Fibroblast of peridontal ligament (primary cell): ENCODE results near the gene ACSS2.
A peak's percentile ranks its signal among the peaks of the same experiment; 100 is the strongest.
"Not testable (repeated sequence)": the region's sequence is repeated elsewhere in the genome, so short reads cannot be mapped to it uniquely, and the experiment has no call there.

ENCODE experiments used
- DNase-seq: peaks from one replicate; pipeline ENCODE4 v3.0.0-alpha.2; 2010; ENCODE audit errors: extremely low read depth

The ACSS2 gene

DNA sequence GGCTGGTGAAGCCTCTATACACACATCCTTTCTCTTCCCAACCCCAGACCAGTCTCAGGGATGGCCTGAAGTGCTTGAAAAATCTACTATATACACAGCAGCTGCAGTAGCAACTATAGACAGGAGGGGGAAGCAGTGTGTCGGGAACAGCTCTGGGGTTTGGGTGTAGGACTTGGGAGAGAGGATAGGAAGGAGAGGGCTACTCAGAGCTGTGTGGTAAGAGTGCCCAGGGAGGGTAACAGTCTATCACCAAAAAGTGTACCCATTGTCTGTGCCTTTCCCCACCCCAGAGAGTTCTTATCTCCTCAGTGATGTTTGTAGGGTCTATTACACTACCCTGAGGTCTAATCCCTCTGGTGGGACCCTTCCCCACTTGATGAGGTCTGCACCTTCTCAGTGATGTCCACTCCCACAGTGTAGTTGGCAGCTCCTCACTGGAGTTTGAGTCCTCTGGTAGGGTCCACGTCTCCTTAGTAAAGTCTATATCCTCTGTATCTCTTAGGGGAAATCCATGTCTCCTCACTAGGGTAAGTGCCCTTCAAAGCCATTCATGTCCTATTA is 2.2 kb upstream of the ACSS2 start:
- DNase-seq, result peak; percentile 93

DNA sequence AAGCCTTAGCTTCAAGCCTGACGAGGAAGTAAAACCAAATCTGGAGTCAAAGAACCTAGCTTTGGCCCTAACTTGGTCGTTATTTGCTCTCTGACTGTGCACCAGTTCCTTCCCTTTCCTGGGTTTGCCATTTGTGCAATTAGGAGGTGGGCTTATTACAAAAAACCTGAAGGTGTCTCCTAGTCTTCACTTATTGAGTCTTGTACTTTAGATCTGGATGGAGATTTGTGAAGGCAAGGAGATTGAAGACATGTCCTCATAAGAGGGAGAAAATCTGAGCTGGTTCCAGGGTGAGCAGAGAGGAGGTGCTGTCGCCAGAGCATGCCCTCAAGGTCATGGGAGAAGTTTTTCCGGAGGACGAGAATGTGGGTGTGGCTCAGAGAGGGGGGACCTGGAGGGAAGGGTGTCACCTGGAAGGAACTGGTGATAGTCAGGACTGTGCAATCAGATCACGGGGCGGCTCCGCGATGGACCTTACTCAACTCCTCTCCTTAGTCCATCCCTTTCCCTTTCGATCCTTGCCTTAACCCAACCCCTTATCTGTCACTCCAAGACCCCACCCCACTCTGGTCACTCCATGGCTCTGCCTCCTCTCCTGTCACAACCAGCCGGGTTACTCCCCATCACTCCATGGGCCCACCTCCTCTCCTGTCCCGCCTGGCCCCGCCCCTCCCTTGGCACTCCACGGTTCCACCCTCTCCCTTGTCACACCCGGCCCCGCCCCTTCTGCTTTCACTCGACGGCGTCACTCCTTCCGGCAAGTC is 588 bp upstream of the ACSS2 start:
- DNase-seq, result no peak

DNA sequence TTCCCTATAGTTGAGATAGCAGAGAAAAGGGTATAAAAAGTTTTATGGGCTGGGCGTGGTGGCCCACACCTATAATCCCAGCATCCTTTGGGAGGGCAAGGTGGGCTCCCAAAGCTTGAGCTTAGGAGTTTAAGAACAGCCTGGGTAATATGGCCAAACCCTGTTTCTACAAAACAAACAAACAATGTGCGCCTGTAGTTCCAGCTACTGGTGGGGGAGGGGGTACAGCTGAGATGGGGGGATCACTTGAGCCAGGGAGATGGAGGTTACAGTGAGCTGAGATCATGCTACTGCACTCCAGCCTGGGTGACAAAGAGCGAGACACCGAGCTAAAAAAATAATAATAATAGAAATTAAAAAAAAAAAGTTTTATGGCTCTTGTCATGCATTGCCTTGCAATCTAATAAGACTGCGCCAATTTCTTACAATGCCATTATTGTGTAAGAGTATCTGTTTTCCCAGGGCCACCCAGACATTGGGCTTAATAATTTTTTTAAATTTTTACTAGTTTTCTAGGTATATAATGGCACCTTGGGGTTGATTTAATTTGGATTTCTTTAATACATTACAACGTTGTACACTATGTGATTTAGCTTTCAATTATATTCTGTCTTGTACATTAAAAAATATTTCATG is 3.9 kb downstream of the ACSS2 start:
- no peak for DNase-seq

DNA sequence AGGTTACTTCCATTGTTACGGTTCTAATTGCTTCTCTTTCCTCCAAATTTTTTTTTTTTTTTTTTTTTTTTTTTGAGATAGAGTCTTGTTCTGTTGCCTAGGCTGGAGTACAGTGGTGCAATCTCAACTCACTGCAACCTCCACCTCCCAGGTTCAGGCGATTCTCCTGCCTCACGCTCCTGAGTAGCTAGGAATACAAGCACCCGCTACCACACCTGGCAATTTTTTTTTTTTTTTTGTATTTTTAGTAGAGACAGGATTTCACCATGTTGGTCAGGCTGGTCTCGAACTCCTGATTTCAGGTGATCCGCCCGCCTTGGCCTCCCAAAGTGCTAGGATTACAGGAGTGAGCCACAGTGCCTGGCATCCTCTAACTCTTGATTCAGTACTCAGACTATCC is 4.6 kb downstream of the ACSS2 start:
- not testable (repeated sequence) for DNase-seq

DNA sequence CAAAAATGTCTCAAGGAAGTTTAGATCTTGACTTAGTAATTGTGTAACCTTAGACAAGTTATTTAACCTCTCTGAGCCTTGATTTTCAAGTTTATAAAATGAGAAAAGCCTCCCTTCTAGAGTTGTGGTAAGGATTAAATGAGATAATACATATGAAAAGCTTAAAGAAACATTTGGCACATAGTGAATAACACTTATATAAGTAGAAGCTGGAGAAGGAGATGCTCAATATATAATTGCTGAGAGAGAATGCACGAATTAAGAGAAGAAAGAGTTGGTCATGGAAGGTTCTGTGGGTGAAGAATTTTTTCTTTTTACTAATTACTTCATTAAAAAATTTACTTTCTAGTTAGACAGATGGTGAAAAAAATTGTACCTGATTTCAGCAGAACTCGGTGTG is 5.3 kb downstream of the ACSS2 start:
- no peak for DNase-seq

DNA sequence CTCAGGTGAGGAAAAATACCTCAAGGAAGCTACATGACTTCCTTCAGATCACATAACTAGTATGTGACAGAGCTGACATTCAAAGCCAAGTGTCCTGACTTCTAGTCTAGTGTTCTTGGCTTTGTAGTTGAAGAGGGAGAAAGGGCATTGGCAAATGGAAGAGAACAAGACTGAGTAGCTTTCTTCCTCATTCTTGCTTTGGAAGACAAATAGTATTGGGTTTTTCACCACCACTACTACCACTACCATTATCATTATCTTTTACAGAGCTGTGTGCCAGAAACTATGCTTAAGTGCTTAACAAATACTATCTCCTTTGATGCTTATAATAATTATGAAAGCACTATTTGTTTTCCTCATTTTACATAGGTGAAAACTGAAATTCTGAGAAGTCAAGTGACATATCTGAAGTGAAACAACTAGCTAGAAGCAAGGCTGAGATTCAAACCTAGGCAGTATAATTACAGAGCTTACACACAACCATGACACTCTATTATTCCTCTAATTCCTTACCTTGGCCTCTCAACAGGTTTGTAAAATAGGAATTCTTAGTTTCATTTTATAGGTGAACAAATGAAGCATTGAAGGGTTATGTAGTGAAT is 6.8 kb downstream of the ACSS2 start:
- no peak for DNase-seq

DNA sequence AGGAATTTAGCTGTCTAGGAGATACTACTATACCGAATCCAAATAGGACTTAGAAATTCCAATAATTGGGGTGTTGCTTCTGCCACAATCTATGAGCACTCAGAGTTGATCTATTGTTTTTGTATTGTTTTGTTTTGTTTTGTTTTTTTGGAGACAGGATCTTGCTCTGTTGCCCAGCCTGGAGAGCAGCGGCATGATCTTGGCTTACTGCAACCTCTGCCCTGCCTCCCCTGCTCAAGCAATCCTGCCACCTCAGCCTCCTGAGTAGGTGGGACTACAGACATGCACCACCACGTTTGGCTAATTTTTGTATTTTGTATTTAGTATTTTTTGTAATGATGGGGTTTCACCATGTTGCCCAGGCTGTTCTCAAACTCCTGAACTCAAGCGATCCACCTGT is 7.4 kb downstream of the ACSS2 start:
- no peak for DNase-seq

DNA sequence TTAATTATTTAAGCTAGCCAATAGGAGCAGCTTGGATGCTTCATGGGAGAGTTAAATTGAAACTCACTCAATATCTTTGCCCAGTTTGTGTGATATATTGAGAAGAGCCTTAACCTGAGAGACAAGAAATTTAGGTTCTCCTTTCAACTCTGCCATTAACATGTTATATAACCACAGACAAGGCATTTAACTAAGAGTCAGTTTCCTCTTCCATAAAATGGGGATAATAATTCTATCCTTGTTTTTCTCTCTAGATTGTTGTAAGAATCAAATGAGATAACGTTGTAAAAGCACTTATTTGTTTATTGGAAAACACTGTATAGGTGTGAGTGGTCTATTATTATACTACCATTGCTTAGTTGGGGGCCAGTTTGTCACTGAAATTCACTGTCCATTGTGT is 7.8 kb downstream of the ACSS2 start:
- DNase-seq, result no peak

DNA sequence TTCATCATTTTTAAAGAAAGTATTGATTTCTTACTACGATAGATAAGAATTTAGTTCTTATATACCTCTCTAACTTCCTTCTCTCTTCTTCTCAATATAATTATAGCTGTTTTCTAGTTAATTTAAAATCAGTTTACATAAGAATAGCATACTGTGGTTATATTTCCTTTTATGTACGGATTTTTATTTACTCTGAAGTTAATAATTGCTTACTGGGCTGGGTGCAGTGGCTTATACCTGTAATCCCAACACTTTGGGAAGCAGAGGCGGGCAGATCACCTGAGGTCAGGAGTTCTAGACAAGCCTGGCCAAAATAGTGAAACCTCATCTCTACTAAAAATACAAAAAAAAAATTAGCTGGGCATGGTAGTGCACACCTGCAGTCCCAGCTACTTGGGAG is 9.7 kb downstream of the ACSS2 start:
- DNase-seq, result no peak

DNA sequence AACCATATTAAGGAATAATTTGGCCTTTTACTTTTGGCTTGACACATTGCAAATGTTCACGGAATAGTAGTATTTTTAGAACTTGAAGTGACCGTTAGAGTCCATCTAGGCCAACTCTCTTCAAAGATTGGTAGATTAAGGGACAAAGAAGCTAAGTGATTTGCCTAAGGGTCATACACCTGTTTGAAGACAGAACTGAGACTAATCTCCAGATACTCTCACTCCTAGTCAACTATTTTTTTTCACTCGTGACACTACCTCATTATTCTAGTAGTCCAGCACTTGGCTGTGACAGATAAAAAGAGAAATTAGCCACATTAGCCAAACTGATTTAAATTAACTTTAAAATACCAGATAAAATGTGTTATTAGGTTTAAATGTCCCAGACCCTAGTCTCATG is 10.6 kb downstream of the ACSS2 start:
- DNase-seq, result no peak

DNA sequence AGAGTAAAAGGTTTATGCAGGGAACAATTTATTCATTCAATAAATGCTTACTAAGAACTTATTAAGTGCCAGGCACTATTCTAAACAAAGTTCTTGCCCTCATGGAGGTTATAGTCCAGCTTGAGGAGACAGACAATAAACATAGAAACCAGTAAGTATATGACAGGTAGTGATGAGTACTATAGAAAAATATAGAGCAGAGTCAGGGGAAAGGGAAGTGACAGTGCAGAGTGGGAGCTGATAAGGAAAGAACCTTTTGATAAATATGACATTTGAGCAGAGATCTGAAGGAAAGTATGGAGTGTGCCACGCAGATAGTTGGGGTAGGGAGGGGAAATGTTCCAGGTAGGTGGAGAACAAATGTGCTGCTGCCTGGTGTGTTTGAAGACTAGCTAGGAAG is 12.1 kb downstream of the ACSS2 start:
- no peak for DNase-seq

DNA sequence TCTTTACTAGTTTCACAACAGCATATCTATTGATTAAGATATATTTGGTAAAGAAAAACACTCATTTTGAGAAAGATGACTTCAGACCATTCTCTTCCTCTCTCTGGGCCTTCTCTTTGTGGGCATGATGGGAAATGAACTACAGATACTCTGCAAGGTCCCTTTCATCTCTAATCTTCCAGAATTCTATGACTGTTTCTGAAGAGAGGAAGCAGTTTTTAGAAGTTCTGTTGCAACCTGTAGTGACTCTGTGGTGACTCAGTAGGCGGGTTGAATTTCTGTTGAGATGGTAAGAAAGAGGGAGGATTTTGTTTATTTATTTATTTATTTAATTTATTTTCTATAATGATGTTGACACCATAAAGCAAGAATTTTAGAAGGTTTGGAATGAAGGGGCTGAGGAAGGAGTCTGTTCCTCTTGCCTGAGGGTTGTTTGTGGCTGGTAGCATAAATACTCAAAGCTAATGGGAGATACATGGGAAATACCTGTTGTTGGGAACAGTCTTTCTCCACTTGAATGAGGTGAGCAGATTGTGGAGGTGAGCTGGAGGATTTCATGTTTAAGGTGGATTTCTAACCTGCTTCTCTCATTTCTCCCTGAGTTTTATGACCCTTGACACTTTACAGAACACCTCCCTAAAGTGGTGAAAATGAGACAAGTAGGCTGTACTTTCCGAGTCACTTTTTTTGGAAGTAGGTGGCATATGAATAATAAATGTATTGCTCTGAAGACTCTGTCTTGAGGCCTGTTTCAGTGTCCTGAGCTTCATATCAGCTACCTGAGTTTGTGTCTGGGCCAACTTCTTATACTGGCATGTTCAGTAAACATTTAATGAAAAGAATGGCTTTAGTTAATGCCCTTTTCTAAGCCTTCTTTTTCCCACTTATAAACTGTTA is 15.0 kb downstream of the ACSS2 start:
- peak; percentile 74 for DNase-seq

DNA sequence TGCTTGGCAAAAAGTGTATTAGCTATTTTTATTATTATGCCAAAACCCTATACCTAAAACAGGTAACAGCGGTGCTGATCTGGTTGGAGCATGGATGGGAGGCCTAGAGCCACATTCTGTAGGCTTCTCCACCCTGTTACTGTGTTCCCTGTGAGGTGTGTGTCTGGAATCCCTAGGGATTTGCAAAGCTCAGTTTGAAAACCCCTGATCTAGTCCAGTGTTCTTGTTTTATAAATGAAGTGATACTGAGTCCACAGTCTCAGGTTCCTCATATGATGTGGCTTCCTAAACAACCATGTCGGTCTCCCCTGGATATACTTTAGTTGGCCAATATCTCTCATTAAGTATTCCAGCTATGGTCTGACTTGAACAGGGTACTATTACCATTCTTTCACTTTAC is 16.3 kb downstream of the ACSS2 start:
- DNase-seq, result no peak

DNA sequence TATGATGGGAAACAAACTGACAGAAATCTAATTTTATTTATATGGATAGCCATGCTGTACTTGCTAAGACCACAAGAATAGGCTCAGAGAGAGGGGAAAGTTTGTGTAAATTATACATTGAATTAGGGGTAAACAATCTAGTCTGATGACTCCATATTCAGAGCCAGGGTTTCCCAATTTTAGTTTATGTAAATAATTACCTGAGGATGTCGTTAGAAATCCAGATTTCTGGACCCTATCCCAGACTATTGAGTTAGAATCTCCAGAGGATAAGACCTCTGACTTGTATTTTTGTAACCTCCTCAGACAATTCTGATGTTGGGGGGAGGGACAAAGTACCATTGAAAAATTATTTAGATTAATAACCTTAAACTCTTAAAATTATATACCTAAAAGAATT is 18.3 kb downstream of the ACSS2 start:
- no peak for DNase-seq

DNA sequence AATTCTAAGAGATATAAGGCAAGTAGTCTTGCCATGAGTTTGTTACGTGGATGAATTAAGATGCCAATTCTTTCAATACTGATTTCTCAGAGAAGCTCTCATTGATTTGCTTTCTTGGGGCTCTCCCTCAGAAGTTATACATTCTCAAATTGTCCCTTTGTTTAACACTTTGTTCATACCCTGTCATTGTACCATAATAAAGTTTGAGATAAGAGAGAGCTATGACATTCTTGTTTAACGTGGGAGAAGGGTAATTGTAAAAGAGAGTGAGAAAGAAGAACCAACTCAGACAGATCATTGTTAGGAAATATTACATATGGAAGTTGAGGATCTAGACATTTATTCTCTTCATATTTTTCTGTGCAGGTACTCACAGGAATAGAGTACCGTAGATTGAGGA is 19.1 kb downstream of the ACSS2 start:
- no peak for DNase-seq

DNA sequence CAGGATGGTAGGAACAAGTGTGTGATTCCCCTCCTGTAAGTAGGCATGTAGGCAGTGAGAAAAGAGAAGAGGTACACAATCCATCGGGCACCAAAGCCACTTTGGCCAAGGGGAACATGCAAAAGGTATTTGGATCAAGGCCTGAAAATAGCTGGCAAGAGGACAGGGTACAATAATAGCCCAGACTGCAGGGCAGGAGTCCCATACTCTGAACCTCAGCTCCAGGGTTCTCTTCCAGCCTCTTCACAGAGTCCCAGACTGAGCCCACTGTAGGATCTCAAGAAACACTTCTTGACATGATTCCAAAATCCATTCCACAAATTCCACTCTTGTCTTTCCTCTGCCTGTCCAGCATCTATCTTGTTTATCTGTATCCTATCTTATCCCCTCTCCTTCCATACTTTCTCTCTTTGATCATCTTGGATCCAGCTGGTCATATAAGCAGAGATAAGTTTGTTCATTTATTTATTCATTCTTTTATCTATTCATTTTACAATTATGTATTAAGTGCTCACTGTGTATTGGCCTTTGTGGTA is 19.7 kb downstream of the ACSS2 start:
- DNase-seq, result no peak

DNA sequence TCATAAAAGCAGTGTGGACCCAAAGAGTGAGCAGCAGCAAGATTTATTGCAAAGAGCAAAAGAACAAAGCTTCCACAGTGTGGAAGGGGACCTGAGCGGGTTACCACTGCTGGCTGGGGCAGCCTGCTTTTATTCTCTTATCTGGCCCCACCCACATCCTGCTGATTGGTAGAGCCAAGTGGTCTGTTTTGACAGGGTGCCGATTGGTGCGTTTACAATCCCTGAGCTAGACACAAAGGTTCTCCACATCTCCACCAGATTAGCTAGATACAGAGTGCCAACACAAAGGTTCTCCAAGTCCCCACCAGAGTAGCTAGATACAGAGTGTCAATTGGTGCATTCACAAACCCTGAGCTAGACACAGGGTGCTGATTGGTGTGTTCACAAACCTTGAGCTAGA is 21.7 kb downstream of the ACSS2 start:
- not testable (repeated sequence) for DNase-seq

DNA sequence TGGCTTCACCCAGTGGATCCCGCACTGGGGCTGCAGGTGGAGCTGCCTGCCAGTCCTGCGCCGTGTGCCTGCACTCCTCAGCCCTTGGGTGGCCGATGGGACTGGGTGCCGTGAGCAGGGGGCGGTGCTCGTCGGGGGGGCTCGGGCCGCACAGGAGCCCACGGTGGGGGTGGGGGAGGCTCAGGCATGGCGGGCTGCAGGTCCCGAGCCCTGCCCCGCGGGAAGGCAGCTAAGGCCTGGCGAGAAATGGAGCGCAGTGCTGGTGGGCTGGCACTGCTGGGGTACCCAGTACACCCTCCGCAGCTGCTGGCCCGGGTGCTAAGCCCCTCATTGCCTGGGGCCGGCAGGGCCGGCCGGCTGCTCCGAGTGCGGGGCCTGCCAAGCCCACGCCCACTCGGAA is 22.3 kb downstream of the ACSS2 start:
- DNase-seq, result not testable (repeated sequence)

DNA sequence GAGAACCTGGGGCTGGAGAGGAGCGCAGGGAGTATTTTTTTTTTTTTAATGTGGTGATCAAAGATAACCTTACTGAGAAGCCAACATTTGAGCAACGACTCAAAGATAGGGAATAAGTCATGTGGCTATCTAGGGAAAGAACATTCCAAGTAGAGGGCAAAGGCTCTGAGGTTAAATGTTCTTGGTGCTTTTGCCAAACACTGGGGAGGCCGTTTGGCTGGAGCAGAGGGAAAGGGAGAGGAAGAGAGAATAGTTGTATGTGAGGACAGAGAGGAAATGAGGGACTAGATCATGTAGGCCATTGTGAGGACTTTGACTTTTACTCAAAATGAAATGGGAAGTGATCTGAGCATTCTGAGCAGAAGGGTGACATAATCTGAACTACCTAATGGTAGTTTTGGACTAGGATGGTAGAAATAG is 27.8 kb downstream of the ACSS2 start:
- DNase-seq, result no peak

DNA sequence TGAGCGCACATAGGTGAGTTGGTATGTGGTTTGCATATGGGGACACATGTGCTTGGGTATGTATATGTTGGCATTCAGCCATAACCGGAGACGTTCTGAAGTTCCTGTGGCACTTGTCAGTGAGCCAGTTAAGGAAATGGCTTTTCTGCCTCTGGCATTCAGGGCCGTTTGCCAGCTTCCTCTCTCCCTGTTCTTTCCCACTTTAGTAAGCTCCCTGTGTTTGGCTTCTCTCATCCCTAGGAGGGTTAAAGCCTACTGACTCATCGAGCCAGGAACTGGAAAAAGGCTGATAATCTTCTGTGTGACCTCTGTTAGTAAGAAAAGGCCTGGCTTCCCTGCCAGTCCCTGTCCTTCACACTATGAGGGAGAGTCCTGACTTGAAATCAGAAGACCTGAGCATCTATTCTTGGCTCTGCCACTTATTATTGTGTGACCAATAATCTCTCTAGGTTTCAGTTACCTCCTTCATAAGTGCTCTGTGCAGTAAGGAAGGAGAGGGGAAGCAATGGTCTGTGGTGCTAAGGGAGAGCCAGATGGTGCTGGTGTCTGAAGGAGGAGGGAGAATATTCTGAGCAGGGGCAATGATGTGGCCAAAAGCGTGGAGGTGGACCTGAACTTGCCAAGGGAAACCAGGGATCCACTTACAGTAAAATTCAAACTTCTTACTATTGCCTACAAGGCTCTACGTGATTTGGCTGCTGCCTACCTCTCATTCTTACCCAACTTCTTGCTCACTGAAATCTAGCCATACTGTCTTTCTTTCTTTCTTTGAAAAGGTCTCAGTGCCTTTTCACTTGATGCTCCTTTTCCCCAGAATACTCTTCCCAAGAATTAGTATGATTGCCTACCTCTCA is 31.4 kb downstream of the ACSS2 start:
- DNase-seq, result peak; percentile 85

DNA sequence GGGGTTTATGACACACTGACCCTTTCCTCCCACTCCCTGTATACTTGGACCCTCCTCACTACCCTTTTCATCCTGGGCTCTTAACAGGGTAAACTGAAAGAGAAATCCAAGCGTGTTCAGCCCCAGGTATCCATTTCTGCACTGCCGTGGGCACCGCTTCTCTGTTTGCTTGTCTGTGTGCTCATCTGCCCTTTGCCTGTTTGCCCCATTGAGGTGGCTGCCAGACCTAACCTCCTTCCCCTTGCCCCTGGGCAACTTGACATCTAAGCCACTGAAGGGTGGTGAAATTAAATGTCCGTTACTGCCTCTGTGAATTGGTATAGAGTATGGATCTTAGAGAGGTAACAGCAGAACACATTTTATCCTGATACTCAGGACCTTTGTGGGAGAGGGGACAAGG is 38.7 kb downstream of the ACSS2 start:
- no peak for DNase-seq
